ENCODE results near the gene BEAN1.
"Not testable (repeated sequence)": the region's sequence is repeated elsewhere in the genome, so short reads cannot be mapped to it uniquely, and the experiment has no call there.

Gene BEAN1

GRCh38 chr16:66487580-66488275, 60.6 kb downstream of the BEAN1 start:
- DNase-seq: no peak

- no peak for DNase-seq
Measured at GRCh38 chr16:66488505-66488904, 61.4 kb downstream of the BEAN1 start.

- no peak for DNase-seq
Measured at GRCh38 chr16:66489385-66489784, 62.3 kb downstream of the BEAN1 start.

GRCh38 chr16:66489818-66490217, 62.7 kb downstream of the BEAN1 start:
- DNase-seq: no peak

- no peak for DNase-seq
Measured at GRCh38 chr16:66490774-66491715, 64.0 kb downstream of the BEAN1 start.

- no peak for DNase-seq
Measured at GRCh38 chr16:66491716-66492064, 64.6 kb downstream of the BEAN1 start.

- no peak for DNase-seq
Measured at GRCh38 chr16:66493490-66494401, 66.7 kb downstream of the BEAN1 start.

- no peak for DNase-seq
Measured at GRCh38 chr16:66494916-66495315, 67.8 kb downstream of the BEAN1 start.

GRCh38 chr16:66495440-66495839, 68.3 kb downstream of the BEAN1 start:
- DNase-seq: no peak

- not testable (repeated sequence) for DNase-seq
Measured at GRCh38 chr16:66496226-66496625, 69.1 kb downstream of the BEAN1 start.

GRCh38 chr16:66497921-66498320, 70.8 kb downstream of the BEAN1 start:
- not testable (repeated sequence) for DNase-seq

GRCh38 chr16:66501563-66501962, 74.5 kb downstream of the BEAN1 start:
- not testable (repeated sequence) for DNase-seq

GRCh38 chr16:66502020-66502913, 75.2 kb downstream of the BEAN1 start:
- DNase-seq: no peak

GRCh38 chr16:66503030-66503429, 75.9 kb downstream of the BEAN1 start:
- no peak for DNase-seq

GRCh38 chr16:66503612-66504011, 76.5 kb downstream of the BEAN1 start:
- no peak for DNase-seq

- no peak for DNase-seq
Measured at GRCh38 chr16:66507731-66508239, 80.7 kb downstream of the BEAN1 start.

GRCh38 chr16:66508248-66508913, 81.3 kb downstream of the BEAN1 start:
- DNase-seq: peak; percentile 71

GRCh38 chr16:66508914-66509496, 81.9 kb downstream of the BEAN1 start:
- no peak for DNase-seq

GRCh38 chr16:66509576-66509975, 82.5 kb downstream of the BEAN1 start:
- no peak for DNase-seq

GRCh38 chr16:66510298-66510697, 83.2 kb downstream of the BEAN1 start:
- no peak for DNase-seq

Measured in NCI-H2227 treated with DMSO at 0.1 percent for 48 hours (cell line).